ENCODE results near the gene SYT10.
"Not testable (repeated sequence)": the region's sequence is repeated elsewhere in the genome, so short reads cannot be mapped to it uniquely, and the experiment has no call there.

Gene SYT10

DNA sequence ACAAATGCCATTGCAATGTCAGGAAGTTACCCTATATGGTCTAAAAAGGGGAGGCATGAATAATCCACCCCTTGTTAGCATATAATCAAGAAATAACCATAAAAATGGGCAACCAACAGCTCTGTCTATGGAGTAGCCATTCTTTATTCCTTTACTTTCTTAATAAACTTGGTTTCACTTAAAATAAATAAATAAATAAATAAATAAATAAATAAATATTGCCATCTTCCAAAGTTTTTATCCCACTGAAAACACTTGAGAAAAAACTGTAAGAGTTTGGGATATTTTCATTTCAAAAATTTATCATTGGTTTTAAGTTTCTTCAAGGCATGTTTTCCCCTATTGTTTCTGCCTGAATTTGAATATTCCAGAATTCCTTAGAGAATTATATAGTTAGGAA, 89.8 kb downstream of the SYT10 start:
- no peak for DNase-seq

DNA sequence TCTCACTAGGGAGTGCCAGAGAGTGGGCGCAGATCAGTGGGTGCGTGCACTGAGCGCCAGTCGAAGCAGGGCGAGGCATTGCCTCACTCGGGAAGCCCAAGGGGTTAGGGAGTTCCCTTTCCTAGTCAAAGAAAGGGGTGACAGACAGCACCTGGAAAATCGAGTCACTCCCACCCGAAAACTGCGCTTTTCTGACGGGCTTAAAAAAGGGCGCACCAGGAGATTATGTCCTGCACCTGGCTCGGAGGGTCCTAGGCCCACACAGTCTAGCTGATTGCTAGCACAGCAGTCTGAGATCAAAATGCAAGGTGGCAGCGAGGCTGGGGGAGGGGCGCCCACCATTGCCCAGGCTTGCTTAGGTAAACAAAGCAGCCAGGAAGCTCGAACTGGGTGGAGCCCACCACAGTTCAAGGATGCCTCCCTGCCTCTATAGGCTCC, 107.6 kb downstream of the SYT10 start:
- DNase-seq = not testable (repeated sequence)

DNA sequence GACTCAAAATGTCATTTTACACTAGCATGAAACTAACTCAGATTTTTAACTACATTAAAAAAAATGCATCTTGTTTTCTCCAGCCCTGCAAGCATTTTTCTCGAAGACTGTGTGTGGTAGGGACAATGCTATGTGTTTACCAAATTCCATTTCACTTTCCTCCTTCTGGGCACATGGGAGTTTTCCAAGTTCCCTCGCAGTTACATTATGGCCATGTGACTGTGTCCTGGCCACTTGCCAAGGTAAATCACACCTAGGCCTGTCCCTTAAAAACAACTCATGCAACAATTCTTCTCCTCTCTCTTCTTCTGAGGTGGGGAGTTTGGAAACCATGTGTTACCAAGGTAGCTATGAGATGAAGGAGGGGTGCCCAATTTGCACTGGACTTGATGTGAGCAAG, 108.7 kb downstream of the SYT10 start:
- no peak for DNase-seq
